ENCODE measurements around the gene CARNS1. TPM values are rescaled to one million over a fixed set of nuclear protein-coding genes. Genes with fewer than 3 reads are reported as not detected.
A peak's percentile ranks its signal among the peaks of the same experiment; 100 is the strongest.

CARNS1 gene
- total and polyA plus RNA-seq, 10 of the 15 experiments (the other 5 are each of a cell fraction or from before 2014, with no cell fraction given), result 0.02 to 0.14 (median 0.10) TPM; not detected in 3

DNA sequence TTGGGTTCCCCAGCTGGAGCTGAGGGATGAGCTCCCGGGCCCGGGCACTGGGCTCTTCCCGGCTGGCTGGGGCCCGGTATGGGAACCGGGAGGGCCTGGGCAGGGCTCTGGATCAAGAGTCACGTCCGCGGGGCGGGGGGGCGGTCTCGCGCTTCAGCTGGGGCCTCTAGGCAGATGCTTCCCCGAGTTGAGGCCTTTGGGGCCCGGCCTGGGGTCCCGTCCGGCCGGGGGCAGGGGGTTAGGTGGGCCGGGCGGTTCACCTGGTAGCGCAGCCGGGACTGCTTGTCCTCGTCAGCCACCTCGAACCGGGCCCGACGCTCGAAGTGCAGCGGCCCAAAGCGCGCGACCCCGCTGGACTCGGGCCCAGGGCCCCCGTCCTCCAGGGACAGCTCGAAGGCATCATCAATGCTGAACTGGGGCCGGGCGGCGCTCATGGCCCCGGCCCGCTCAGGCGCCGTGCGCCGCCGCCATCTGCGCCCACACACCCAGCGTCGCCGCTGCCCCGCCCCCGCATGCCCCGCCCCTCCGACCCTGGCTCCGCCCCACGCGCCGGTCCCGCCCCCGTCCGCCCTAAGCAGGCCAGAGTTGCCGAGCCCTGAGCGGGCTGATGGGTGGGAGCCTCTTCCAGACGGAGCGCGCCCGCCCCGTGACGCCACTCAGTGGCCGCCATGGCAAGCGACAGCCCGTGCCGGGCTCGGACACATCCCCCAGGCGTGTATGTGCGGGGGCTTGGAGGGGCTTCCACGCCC is 53.5 kb downstream of the CARNS1 start, which contains the start of gene TMEM134 (continued):
- TF ChIP-seq ZNF24 (IDR thresholded peaks at IDR 0.05) (no peak), RCOR1 (conservative IDR thresholded peaks at IDR 0.05; ENCODE audit: low read depth, low read length) (no peak), SMARCA5 (IDR thresholded peaks at IDR 0.05) (no peak; the same call in 1 of the 2 replicates), TBL1XR1 (IDR thresholded peaks at IDR 0.05; ENCODE audit: low read depth, low read length) (peak; percentile 63; the same call in 1 of the 2 replicates)
- TF ChIP-seq, protein P1, sequence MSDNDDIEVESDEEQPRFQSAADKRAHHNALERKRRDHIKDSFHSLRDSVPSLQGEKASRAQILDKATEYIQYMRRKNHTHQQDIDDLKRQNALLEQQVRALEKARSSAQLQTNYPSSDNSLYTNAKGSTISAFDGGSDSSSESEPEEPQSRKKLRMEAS (IDR thresholded peaks at IDR 0.05; ENCODE audit: low read depth, low read length), result peak; percentile 71
- TF ChIP-seq, protein P2, sequence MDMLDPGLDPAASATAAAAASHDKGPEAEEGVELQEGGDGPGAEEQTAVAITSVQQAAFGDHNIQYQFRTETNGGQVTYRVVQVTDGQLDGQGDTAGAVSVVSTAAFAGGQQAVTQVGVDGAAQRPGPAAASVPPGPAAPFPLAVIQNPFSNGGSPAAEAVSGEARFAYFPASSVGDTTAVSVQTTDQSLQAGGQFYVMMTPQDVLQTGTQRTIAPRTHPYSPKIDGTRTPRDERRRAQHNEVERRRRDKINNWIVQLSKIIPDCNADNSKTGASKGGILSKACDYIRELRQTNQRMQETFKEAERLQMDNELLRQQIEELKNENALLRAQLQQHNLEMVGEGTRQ (IDR thresholded peaks at IDR 0.05; ENCODE audit: borderline replicate concordance, low read depth, low read length), result no peak
- TF ChIP-seq, protein P3, sequence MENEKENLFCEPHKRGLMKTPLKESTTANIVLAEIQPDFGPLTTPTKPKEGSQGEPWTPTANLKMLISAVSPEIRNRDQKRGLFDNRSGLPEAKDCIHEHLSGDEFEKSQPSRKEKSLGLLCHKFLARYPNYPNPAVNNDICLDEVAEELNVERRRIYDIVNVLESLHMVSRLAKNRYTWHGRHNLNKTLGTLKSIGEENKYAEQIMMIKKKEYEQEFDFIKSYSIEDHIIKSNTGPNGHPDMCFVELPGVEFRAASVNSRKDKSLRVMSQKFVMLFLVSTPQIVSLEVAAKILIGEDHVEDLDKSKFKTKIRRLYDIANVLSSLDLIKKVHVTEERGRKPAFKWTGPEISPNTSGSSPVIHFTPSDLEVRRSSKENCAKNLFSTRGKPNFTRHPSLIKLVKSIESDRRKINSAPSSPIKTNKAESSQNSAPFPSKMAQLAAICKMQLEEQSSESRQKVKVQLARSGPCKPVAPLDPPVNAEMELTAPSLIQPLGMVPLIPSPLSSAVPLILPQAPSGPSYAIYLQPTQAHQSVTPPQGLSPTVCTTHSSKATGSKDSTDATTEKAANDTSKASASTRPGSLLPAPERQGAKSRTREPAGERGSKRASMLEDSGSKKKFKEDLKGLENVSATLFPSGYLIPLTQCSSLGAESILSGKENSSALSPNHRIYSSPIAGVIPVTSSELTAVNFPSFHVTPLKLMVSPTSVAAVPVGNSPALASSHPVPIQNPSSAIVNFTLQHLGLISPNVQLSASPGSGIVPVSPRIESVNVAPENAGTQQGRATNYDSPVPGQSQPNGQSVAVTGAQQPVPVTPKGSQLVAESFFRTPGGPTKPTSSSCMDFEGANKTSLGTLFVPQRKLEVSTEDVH (IDR thresholded peaks at IDR 0.05; ENCODE audit: low read depth, partially characterized antibody), result no peak
